SJSA1 (cell line): ENCODE data around the gene METTL26. TPM values are rescaled to one million over a fixed set of nuclear protein-coding genes. Genes with fewer than 3 reads are reported as not detected.

Source experiments
- DNase-seq, 2 experiments: peaks; one replicate each; pipeline ENCODE4 v3.0.0-alpha.2; 2015 to 2020; ENCODE audit warnings: low spot score in 2 of 2, low read depth in 1 of 2
- H3K27ac ChIP-seq: fragments of 250-450 bp; sonication (Bioruptor Pico); 2 replicates; pipeline ENCODE4 v1.5.1; 2020; ENCODE audit warnings: mild to moderate bottlenecking, moderate library complexity
- H3K27me3 ChIP-seq: fragments of 250-450 bp; sonication (Bioruptor Pico); replicated peaks from 2 replicates; pipeline ENCODE4 v1.5.1; 2020; ENCODE audit warnings: mild to moderate bottlenecking, moderate library complexity
- H3K36me3 ChIP-seq: fragments of 250-450 bp; sonication (Bioruptor Pico); 2 replicates; pipeline ENCODE4 v1.5.1; 2020; ENCODE audit warnings: mild to moderate bottlenecking
- H3K4me1 ChIP-seq: fragments of 250-450 bp; sonication (Bioruptor Pico); replicated peaks from 2 replicates; pipeline ENCODE4 v1.6.1; 2021; ENCODE audit warnings: mild to moderate bottlenecking
- H3K4me3 ChIP-seq: fragments of 250-450 bp; sonication (Bioruptor Pico); 2 replicates; pipeline ENCODE4 v1.5.1; 2020; ENCODE audit warnings: mild to moderate bottlenecking
- H3K9me3 ChIP-seq: fragments of 250-450 bp; sonication (Bioruptor Pico); replicated peaks from 2 replicates; pipeline ENCODE4 v1.5.1; 2020; ENCODE audit warnings: mild to moderate bottlenecking
- total RNA-seq: library from RNA; depleted of rRNA; stranded (reverse); fragments of >200 nt; shearing (Covaris generic); gene quantifications from 2 replicates; pipeline ENCODE4 v1.2.3, GENCODE V29; 2014

METTL26 gene
- total RNA-seq, 1 experiment from 2014 or later: 73.1 TPM

- Histone ChIP-seq H3K27ac (no peak overlapping the region), H3K36me3 (peaks cover 14% of the 10 kb centered on the region)
- DNase-seq: no peak
These were observed 3.4 kb downstream of the METTL26 start for GRCh38 chr16:632486-633335.

GRCh38 chr16:631808-632358, 4.2 kb downstream of the METTL26 start:
- H3K9me3 ChIP-seq: no peaks in the 10 kb centered on the region
- H3K4me3 ChIP-seq: no peak overlapping the region
- no peak overlapping the region for H3K27ac ChIP-seq
- H3K4me1 ChIP-seq: peaks cover 31% of the 10 kb centered on the region
- no peaks in the 10 kb centered on the region for H3K27me3 ChIP-seq
- DNase-seq: no peak
- peaks cover 19% of the 10 kb centered on the region for H3K36me3 ChIP-seq

More at GRCh38 chr16:632486-633335, 3.4 kb downstream of the METTL26 start:
- no peak overlapping the region for H3K4me3 ChIP-seq
- peaks cover 28% of the 10 kb centered on the region for H3K4me1 ChIP-seq
- no peaks in the 10 kb centered on the region for H3K9me3 ChIP-seq
- H3K27me3 ChIP-seq: no peaks in the 10 kb centered on the region

DNA sequence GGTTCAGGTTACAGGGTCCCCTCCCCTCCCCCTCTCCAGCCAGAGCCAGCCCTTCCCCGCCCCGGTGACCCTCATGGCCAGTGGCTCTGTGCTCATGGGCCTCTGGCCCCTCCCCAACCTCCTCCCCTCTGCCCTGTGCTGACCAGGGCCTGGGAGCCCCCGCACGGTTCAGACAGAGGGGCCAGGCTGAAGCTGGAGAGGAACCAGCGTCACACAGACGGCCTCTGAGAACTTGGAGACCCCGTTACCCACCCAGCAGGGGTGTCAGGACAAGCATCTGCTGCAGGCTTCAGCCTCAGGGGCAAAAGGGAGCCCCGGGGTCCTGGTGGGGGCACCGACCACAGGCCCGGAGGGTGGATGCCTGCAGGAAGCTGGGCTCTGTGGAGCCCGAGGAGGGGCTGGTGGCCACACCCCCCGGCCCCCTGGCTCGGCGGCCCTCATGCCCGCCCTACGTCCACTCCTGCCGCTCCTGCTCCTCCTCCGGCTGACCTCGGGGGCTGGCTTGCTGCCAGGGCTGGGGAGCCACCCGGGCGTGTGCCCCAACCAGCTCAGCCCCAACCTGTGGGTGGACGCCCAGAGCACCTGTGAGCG, 5.2 kb downstream of the METTL26 start, which contains the start of gene WFIKKN1:
WFIKKN1 (plus strand) TSS at position 171 of the 591 bp plus-strand sequence; CDS start at position 440, 269 bp downstream.
- peaks cover 25% of the 10 kb centered on the region for H3K36me3 ChIP-seq
- no peak within 1 kb of the TSS for H3K27ac ChIP-seq
- peaks cover 34% of the 10 kb centered on the region for H3K4me1 ChIP-seq
- DNase-seq: no peak
- H3K4me3 ChIP-seq: no peak within 1 kb of the TSS
- H3K9me3 ChIP-seq: no peaks in the 10 kb centered on the region
- no peaks in the 10 kb centered on the region for H3K27me3 ChIP-seq

- Histone ChIP-seq H3K36me3 (peaks cover 31% of the 10 kb centered on the region), H3K27me3 (no peaks in the 10 kb centered on the region), H3K4me3 (no peak overlapping the region), H3K4me1 (peaks cover 29% of the 10 kb centered on the region), H3K27ac (no peak overlapping the region), H3K9me3 (no peaks in the 10 kb centered on the region)
- DNase-seq: no peak
These were observed 5.8 kb downstream of the METTL26 start for GRCh38 chr16:630249-630814.

DNA sequence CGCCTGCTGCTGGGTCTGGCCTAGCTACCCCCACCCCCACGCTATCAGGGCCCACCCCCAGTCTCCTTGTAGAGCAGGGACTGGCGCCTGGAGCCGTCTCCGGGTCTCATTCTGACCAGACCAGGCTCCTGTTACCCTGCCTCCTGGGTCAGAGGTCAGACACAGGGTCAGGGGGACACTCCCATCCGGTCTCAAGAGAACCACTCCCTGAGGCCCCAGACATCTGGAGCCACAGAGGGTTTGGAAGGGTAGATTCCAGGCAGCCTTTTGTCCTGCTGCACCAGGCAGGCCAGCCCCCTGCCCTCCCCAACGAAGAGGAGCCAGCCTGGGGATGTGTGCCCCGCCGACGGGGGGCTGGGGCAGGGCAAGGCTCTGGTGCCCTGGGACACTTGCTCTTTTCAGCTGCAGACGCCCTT, 6.3 kb downstream of the METTL26 start:
- DNase-seq: no peak
- Histone ChIP-seq H3K27ac (no peak overlapping the region), H3K36me3 (peaks cover 31% of the 10 kb centered on the region)

GRCh38 chr16:629185-629832, 6.8 kb downstream of the METTL26 start:
- no peaks in the 10 kb centered on the region for H3K27me3 ChIP-seq
- peaks cover 29% of the 10 kb centered on the region for H3K36me3 ChIP-seq
- H3K27ac ChIP-seq: no peak overlapping the region
- no peaks in the 10 kb centered on the region for H3K9me3 ChIP-seq
- H3K4me3 ChIP-seq: no peak overlapping the region
- DNase-seq: no peak
- H3K4me1 ChIP-seq: peaks cover 23% of the 10 kb centered on the region

More for the DNA sequence above, 6.3 kb downstream of the METTL26 start:
- Histone ChIP-seq H3K9me3 (no peaks in the 10 kb centered on the region), H3K27me3 (no peaks in the 10 kb centered on the region), H3K4me3 (no peak overlapping the region), H3K4me1 (peaks cover 24% of the 10 kb centered on the region)

DNA sequence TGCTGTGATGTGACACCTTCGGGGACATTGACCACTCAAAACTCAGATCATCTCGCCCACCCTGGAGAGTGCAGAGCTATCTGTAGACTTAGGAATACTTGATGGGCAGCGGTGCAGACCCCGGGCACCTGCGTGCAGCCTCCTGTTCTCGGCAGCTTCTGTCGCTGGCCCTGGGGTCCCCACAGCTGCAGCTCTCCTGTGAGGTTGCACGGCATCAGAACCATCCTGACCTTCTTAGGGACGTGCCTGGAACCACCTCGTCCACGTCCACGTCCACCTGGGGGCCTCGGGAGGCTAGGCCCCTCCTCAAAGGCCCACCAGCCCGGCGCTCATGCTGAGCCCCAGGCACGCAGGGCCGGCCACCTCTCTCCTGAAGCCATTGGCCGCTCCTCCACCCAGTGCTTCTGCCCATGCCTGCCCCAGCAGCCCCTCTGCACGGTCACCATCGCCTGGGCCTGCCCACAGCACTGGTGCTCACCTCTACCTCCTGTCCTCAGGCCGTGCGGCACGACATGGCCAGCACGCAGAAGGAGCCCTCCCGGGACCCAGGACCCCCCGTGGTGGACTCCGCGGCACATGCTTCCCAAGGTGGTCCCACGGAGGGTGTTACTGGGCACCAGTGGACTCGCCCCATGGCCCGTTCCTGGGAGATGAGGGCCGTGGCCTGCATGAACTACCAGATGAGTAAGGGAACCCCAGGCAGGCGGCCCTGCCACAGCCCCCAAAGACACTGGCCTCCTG, 7.6 kb downstream of the METTL26 start:
- Histone ChIP-seq H3K27ac (no peak overlapping the region), H3K4me1 (peaks cover 23% of the 10 kb centered on the region), H3K27me3 (no peaks in the 10 kb centered on the region), H3K9me3 (no peaks in the 10 kb centered on the region), H3K36me3 (peaks cover 23% of the 10 kb centered on the region), H3K4me3 (no peak overlapping the region)
- DNase-seq: no peak

GRCh38 chr16:627454-628239, 8.5 kb downstream of the METTL26 start:
- Histone ChIP-seq H3K9me3 (no peaks in the 10 kb centered on the region), H3K36me3 (peaks cover 18% of the 10 kb centered on the region), H3K27me3 (no peaks in the 10 kb centered on the region), H3K27ac (no peak overlapping the region), H3K4me1 (peaks cover 23% of the 10 kb centered on the region), H3K4me3 (no peak overlapping the region)
- no peak for DNase-seq

DNA sequence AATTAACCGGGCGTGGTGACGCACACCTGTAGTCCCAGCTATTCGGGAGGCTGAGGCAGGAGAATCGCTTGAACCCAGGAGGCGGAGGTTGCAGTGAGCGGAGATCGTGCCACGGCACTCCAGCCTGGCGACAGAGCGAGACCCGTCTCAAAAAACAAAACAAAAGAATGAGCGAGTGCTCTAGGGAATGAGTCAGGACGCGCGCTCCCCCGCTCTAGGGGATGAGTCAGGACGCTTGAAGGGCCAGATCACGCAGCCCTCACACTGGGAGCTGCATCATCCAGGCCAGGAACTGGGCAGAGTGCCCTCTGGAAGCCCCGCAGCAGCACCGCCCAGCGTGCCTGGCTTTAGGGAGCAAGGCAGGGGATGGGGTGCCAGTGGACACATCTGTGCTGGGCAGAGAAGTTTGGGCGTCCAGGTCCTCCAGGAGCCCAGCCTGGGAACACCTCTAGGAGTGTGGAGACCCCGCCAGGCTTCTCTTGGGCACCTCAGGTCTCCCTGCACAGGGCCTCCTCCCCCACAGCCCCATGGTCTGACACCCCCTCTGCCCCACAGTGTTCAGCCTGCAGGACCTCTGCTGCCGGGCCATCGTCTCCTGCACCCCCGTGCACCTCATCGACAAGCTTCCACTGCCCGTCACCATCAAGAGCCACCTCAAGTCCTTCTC, 9.2 kb downstream of the METTL26 start:
- H3K4me1 ChIP-seq: peaks cover 23% of the 10 kb centered on the region
- peak; percentile 85 to 96 for DNase-seq
- peak overlapping the region; percentile 45 for H3K27ac ChIP-seq

GRCh38 chr16:625977-626765, 9.9 kb downstream of the METTL26 start:
- no peak overlapping the region for H3K4me3 ChIP-seq
- H3K4me1 ChIP-seq: peaks cover 23% of the 10 kb centered on the region
- no peak for DNase-seq
- H3K27me3 ChIP-seq: no peaks in the 10 kb centered on the region
- H3K9me3 ChIP-seq: no peaks in the 10 kb centered on the region
- H3K27ac ChIP-seq: peak overlapping the region; percentile 45
- peaks cover 18% of the 10 kb centered on the region for H3K36me3 ChIP-seq

More for the DNA sequence above, 9.2 kb downstream of the METTL26 start:
- Histone ChIP-seq H3K4me3 (no peak overlapping the region), H3K36me3 (peaks cover 18% of the 10 kb centered on the region), H3K9me3 (no peaks in the 10 kb centered on the region), H3K27me3 (no peaks in the 10 kb centered on the region)

- H3K27me3 ChIP-seq: no peaks in the 10 kb centered on the region
- peaks cover 18% of the 10 kb centered on the region for H3K36me3 ChIP-seq
- peaks cover 20% of the 10 kb centered on the region for H3K4me1 ChIP-seq
- no peak overlapping the region for H3K4me3 ChIP-seq
- no peak for DNase-seq
- no peaks in the 10 kb centered on the region for H3K9me3 ChIP-seq
- no peak overlapping the region for H3K27ac ChIP-seq
These were observed 10.8 kb downstream of the METTL26 start for GRCh38 chr16:625117-625976.
